Neural cell (in vitro differentiated cells): ENCODE measurements around the gene ZNF688. TPM values are rescaled to one million over a fixed set of nuclear protein-coding genes. Genes with fewer than 3 reads are reported as not detected.

Source experiments
- H2AFZ ChIP-seq: fragments of 200-600, 300-800 bp; sonication (generic), shearing (Covaris generic); 2 replicates; pipeline ENCODE4 v1.6.0; 2014; ENCODE audit warnings: low read depth, mild to moderate bottlenecking, antibody characterized with exemption, low read length, moderate library complexity
- H3F3A ChIP-seq: fragments of 200-600 bp; shearing (Covaris generic); 2 replicates; pipeline ENCODE4 v1.6.1; 2016; ENCODE audit warnings: mild to moderate bottlenecking, moderate library complexity, mixed read lengths, antibody characterized with exemption, low read length; ENCODE audit not compliant: insufficient read depth, poor library complexity, severe bottlenecking
- H3K27ac ChIP-seq: fragments of 200-600, 300-800 bp; sonication (generic), shearing (Covaris generic); 2 replicates; pipeline ENCODE4 v1.5.1; 2014; ENCODE audit warnings: mild to moderate bottlenecking, low read length, moderate library complexity
- H3K27me3 ChIP-seq: fragments of 300-800, 200-600 bp; sonication (generic), shearing (Covaris generic); 2 replicates; pipeline ENCODE4 v1.6.0; 2014; ENCODE audit warnings: mild to moderate bottlenecking, low read depth, low read length, moderate library complexity; ENCODE audit not compliant: insufficient read depth
- H3K36me3 ChIP-seq: fragments of 300-800, 200-600 bp; sonication (generic), shearing (Covaris generic); 2 replicates; pipeline ENCODE4 v1.5.1; 2014; ENCODE audit warnings: mild to moderate bottlenecking, antibody characterized with exemption, low read length, moderate library complexity; ENCODE audit not compliant: insufficient read depth
- H3K4me2 ChIP-seq: fragments of 300-800, 200-600 bp; sonication (generic), shearing (Covaris generic); 2 replicates; pipeline ENCODE4 v1.6.0; 2014; ENCODE audit warnings: mild to moderate bottlenecking, low read length
- H3K4me3 ChIP-seq: fragments of 300-800, 200-600 bp; sonication (generic), shearing (Covaris generic); 2 replicates; pipeline ENCODE4 v1.5.1; 2014; ENCODE audit warnings: mild to moderate bottlenecking, low read length, moderate library complexity
- H3K79me2 ChIP-seq: fragments of 200-600 bp; shearing (Covaris generic); replicated peaks from 2 replicates; pipeline ENCODE4 v1.6.0; 2014; ENCODE audit warnings: mild to moderate bottlenecking, low read length, moderate library complexity; ENCODE audit not compliant: insufficient read depth
- H3K9ac ChIP-seq: fragments of 300-800, 200-600 bp; sonication (generic), shearing (Covaris generic); 2 replicates; pipeline ENCODE4 v1.6.1; 2016; ENCODE audit warnings: mild to moderate bottlenecking, low read length, mixed read lengths
- H3K9me2 ChIP-seq: fragments of 200-600 bp; shearing (Covaris generic); 2 replicates; pipeline ENCODE4 v1.6.1; 2016; ENCODE audit warnings: mild to moderate bottlenecking, low read length, mixed read lengths; ENCODE audit not compliant: insufficient read depth
- H3K9me3 ChIP-seq: fragments of 200-600, 300-800 bp; sonication (generic), shearing (Covaris generic); 2 replicates; pipeline ENCODE4 v1.6.1; 2016; ENCODE audit warnings: mild to moderate bottlenecking, mixed run types, low read length, moderate library complexity, mixed read lengths
- H4K20me1 ChIP-seq: fragments of 200-600 bp; shearing (Covaris generic); 2 replicates; pipeline ENCODE4 v1.6.1; 2016; ENCODE audit warnings: mild to moderate bottlenecking, mixed run types; ENCODE audit not compliant: insufficient read depth
- EP300 ChIP-seq: fragments of 450-650 bp; conservative IDR thresholded peaks from 2 replicates; pipeline ENCODE4 v1.6.1; 2014; ENCODE audit warnings: antibody characterized with exemption, mild to moderate bottlenecking, moderate library complexity; ENCODE audit not compliant: poor library complexity, severe bottlenecking
- EZH2 ChIP-seq: fragments of 200-600, 300-800 bp; shearing (Covaris generic), sonication (generic); IDR thresholded peaks from 2 replicates; pipeline ENCODE4 v1.6.1; 2014; ENCODE audit warnings: antibody characterized with exemption, low read length, borderline replicate concordance, mild to moderate bottlenecking; ENCODE audit not compliant: insufficient read depth, poor library complexity, severe bottlenecking
- MXI1 ChIP-seq: fragments of 450-650 bp; conservative IDR thresholded peaks from 2 replicates; pipeline ENCODE4 v1.6.1; 2014; ENCODE audit warnings: antibody characterized with exemption, mild to moderate bottlenecking; ENCODE audit not compliant: poor library complexity, severe bottlenecking
- POLR2AphosphoS5 ChIP-seq: IDR thresholded peaks from 2 replicates; pipeline ENCODE4 v1.6.1; 2012
- RAD21 ChIP-seq: fragments of 450-650 bp; conservative IDR thresholded peaks from 2 replicates; pipeline ENCODE4 v1.6.1; 2014; ENCODE audit warnings: antibody characterized with exemption, mild to moderate bottlenecking, moderate library complexity
- REST ChIP-seq: IDR thresholded peaks from 2 replicates; pipeline ENCODE4 v1.6.1; 2012; ENCODE audit warnings: borderline replicate concordance
- SMC3 ChIP-seq: fragments of 450-650 bp; conservative IDR thresholded peaks from 2 replicates; pipeline ENCODE4 v1.6.1; 2014; ENCODE audit warnings: antibody characterized with exemption, mild to moderate bottlenecking, moderate library complexity; ENCODE audit not compliant: poor library complexity
- TAF1 ChIP-seq: IDR thresholded peaks from 2 replicates; pipeline ENCODE4 v1.6.1; 2012; ENCODE audit warnings: low read depth
- polyA plus RNA-seq: library from polyadenylated mRNA; depleted of rRNA; stranded (reverse); fragments of >200 nt; gene quantifications from 2 replicates; pipeline ENCODE4 v1.2.3, GENCODE V29; 2014
- TF ChIP-seq, protein P1 (sequence below): fragments of 450-650 bp; IDR thresholded peaks from 2 replicates; pipeline ENCODE4 v1.5.1; 2014; ENCODE audit warnings: antibody characterized with exemption, mild to moderate bottlenecking, moderate library complexity; ENCODE audit not compliant: poor library complexity, severe bottlenecking

ZNF688 gene
- polyA plus RNA-seq, 1 donor from 2014 or later = 28.4 TPM

DNA sequence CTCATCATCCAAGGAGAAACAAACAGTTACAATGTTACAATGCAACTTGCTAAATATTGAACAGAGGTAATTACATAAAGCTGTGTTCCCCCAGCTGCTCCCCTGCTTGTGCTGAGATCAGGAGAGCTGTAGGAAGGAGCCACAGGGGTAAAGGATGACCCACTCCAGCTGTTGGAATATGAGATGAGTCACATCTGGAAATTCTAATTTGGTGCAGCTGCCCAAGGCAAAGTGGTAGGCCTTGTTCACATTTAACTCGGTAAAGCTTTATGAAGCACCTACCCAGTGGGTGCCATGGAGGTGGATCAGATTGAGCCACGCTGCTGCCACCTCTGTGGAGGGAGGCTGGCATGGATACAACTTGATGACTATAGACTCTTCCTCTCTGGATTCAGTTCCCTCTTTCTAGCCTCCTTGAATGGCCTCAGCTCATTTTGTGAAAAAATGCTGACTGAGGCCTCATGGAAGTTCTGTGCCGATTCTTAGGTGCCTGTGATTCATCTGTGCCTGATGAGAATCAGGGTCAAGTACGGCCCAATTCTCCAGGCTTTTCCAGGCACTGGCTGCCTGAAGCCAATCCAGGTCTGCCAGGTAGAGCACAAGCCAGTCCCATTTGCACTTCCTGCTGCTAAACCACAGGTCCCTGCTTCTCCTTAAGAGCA, 31.2 kb upstream of the ZNF688 start:
- H3K27me3 ChIP-seq = no peaks in the 10 kb centered on the region
- no peaks in the 10 kb centered on the region for H3F3A ChIP-seq
- no peak overlapping the region for H3K27ac ChIP-seq
- no peaks in the 10 kb centered on the region for H3K36me3 ChIP-seq
- no peaks in the 10 kb centered on the region for H3K9me2 ChIP-seq
- no peaks in the 10 kb centered on the region for H4K20me1 ChIP-seq
- H2AFZ ChIP-seq = no peak overlapping the region
- no peak for TF ChIP-seq REST
- TF ChIP-seq EZH2 = no peak
- TF ChIP-seq, protein P1, sequence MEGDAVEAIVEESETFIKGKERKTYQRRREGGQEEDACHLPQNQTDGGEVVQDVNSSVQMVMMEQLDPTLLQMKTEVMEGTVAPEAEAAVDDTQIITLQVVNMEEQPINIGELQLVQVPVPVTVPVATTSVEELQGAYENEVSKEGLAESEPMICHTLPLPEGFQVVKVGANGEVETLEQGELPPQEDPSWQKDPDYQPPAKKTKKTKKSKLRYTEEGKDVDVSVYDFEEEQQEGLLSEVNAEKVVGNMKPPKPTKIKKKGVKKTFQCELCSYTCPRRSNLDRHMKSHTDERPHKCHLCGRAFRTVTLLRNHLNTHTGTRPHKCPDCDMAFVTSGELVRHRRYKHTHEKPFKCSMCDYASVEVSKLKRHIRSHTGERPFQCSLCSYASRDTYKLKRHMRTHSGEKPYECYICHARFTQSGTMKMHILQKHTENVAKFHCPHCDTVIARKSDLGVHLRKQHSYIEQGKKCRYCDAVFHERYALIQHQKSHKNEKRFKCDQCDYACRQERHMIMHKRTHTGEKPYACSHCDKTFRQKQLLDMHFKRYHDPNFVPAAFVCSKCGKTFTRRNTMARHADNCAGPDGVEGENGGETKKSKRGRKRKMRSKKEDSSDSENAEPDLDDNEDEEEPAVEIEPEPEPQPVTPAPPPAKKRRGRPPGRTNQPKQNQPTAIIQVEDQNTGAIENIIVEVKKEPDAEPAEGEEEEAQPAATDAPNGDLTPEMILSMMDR = no peak
- no peak overlapping the region for H3K9ac ChIP-seq
- no peaks in the 10 kb centered on the region for H3K9me3 ChIP-seq
- H3K4me3 ChIP-seq = no peak overlapping the region
- H3K79me2 ChIP-seq = no peaks in the 10 kb centered on the region
- H3K4me2 ChIP-seq = no peak overlapping the region

DNA sequence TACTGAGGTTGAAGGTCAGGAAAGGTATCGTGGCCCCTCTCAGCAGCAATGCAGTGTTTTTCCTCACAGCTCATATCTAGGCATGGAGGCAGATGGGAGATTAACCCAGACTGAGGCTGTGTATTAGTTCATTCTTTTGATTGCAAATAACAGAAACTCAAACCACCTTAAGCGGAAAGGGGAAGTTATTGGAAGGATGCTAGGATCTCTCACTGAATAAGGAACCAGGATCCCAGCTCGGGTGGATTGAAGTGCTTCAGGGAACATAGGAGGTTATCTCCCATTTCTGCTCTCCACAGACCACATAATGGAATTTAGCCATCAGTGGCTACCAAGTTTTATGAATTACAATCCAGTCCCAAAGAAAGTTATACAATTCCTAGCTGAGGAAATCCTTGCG, 30.5 kb upstream of the ZNF688 start:
- no peak overlapping the region for H2AFZ ChIP-seq
- H3K27me3 ChIP-seq = no peaks in the 10 kb centered on the region
- H3K4me3 ChIP-seq = no peak overlapping the region
- H3K79me2 ChIP-seq = no peaks in the 10 kb centered on the region
- H4K20me1 ChIP-seq = no peaks in the 10 kb centered on the region
- H3K9me2 ChIP-seq = no peaks in the 10 kb centered on the region
- no peak overlapping the region for H3K27ac ChIP-seq
- H3K9ac ChIP-seq = no peak overlapping the region
- H3K36me3 ChIP-seq = no peaks in the 10 kb centered on the region
- TF ChIP-seq, protein P1 = no peak
- TF ChIP-seq RAD21 = no peak
- TF ChIP-seq EZH2 = no peak
- TF ChIP-seq EP300 = no peak
- no peak for TF ChIP-seq POLR2AphosphoS5
- TF ChIP-seq TAF1 = no peak
- TF ChIP-seq REST = no peak
- TF ChIP-seq MXI1 = no peak
- no peak for TF ChIP-seq SMC3
- no peaks in the 10 kb centered on the region for H3K9me3 ChIP-seq
- no peak overlapping the region for H3K4me2 ChIP-seq
- H3F3A ChIP-seq = no peaks in the 10 kb centered on the region
